ENCODE data around the gene CETN1.

CETN1 gene

GRCh38 chr18:574865-575645 is 5.1 kb upstream of the CETN1 start:
- DNase-seq (ENCODE audit: low read depth): no peak
- TF ChIP-seq CTCF (conservative IDR thresholded peaks at IDR 0.05; ENCODE audit: low read depth, low read length): no peak

GRCh38 chr18:576924-577323 is 3.3 kb upstream of the CETN1 start:
- TF ChIP-seq CTCF (conservative IDR thresholded peaks at IDR 0.05; ENCODE audit: low read depth, low read length): no peak
- no peak overlapping the region for H3K4me3 ChIP-seq (ENCODE audit: low read length)
- DNase-seq (ENCODE audit: low read depth): no peak

More at GRCh38 chr18:574865-575645, 5.1 kb upstream of the CETN1 start:
- H3K4me3 ChIP-seq (ENCODE audit: low read length): no peak overlapping the region

GRCh38 chr18:577643-578375 is 2.4 kb upstream of the CETN1 start:
- DNase-seq (ENCODE audit: low read depth): no peak
- no peak overlapping the region for H3K4me3 ChIP-seq (ENCODE audit: low read length)
- TF ChIP-seq CTCF (conservative IDR thresholded peaks at IDR 0.05; ENCODE audit: low read depth, low read length): no peak

- no peak for TF ChIP-seq CTCF (conservative IDR thresholded peaks at IDR 0.05; ENCODE audit: low read depth, low read length)
- H3K4me3 ChIP-seq (ENCODE audit: low read length): no peak overlapping the region
- DNase-seq (ENCODE audit: low read depth): no peak
Observed at GRCh38 chr18:579238-579637, 942 bp upstream of the CETN1 start.

GRCh38 chr18:581096-581495 is 916 bp downstream of the CETN1 start:
- TF ChIP-seq CTCF (conservative IDR thresholded peaks at IDR 0.05; ENCODE audit: low read depth, low read length): no peak
- no peak for DNase-seq (ENCODE audit: low read depth)

GRCh38 chr18:582465-582864 is 2.3 kb downstream of the CETN1 start:
- no peak for DNase-seq (ENCODE audit: low read depth)
- no peak overlapping the region for H3K4me3 ChIP-seq (ENCODE audit: low read length)
- TF ChIP-seq CTCF (conservative IDR thresholded peaks at IDR 0.05; ENCODE audit: low read depth, low read length): no peak

More at GRCh38 chr18:581096-581495, 916 bp downstream of the CETN1 start:
- H3K4me3 ChIP-seq (ENCODE audit: low read length): no peak overlapping the region

Data from retinal pigment epithelial cell (primary cell).